ENCODE measurements around the gene PLEKHG5. TPM values are rescaled to one million over a fixed set of nuclear protein-coding genes. Genes with fewer than 3 reads are reported as not detected.
"Not testable (repeated sequence)": the region's sequence is repeated elsewhere in the genome, so short reads cannot be mapped to it uniquely, and the experiment has no call there.

Gene PLEKHG5
- total RNA-seq, 1 donor from 2014 or later: 9.3 TPM

DNA sequence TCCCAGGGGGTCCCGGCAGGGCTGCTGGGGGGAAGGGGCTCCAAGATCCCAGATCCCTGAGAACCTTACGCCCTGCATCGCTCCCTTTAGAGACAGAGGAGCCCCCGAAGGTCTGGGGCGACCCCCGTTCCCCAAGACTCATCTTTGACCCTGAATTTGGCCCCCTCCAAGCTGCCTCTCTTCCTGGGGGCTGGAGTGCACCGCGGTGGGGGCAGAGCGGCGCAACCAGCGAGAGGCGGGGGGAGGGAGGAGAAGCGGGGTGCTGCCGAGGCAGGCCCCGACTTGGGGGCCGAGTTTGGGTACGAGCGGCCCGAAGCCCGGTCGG, 5.4 kb upstream of the PLEKHG5 start:
- no peak for DNase-seq (ENCODE audit: low spot score)

DNA sequence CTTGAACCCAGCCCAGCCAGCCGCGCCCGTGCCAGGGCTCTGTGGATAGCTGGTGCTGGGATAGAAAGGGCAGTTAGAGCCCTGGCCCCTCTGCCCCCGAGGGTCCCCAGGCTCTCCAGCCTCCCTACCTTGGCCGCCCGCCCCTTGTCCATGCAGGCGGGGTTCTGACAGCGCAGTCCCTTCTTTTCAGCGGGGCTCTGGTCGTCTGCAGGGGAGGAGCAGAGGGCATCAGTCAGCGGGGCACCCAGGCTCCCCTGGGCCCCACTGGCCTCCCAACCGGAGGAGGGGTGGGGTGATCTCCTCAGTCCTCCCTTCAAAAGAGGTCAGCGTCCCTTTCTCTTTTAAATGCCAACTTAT, 4.9 kb upstream of the PLEKHG5 start:
- no peak for DNase-seq (ENCODE audit: low spot score)

DNA sequence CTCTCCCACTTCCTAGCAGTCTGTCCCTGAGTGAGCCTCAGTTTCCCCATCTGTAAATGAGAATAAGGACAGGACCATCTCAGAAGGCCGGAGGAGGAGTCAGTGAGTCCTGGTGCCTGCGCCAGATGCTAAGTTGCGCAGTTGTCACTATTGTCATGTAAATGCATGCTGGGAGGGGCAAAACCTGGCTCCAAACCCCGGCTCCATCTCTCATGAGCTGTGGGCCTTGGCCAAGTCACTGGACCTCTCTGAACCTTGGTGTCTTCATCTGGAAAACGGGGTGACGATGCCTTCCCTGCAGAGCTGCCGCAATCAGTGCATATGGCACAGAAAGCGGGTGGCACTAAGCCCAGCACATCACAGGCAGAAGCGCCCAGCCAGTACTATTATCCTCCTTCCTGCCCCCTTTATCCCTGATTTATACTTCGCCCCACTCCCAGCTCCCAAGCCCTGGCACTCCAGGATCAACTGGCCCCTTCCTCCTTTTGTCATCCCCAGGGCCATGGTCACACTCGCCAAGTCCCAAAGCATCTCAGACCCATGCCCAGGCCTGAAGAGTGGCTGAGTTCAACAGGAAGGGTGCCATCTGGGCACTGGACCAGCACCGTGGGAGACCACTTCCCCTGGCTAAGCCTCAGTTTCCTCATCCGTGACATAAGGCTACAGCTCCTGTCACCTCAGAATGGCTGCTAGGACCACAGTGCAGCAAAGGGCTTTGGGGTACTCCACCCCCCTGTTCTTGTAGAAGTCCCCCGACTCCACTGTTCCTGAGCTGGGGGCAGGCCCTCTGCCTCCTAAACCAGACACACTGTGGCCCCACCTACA, 4.3 kb upstream of the PLEKHG5 start:
- DNase-seq (ENCODE audit: low spot score): no peak

DNA sequence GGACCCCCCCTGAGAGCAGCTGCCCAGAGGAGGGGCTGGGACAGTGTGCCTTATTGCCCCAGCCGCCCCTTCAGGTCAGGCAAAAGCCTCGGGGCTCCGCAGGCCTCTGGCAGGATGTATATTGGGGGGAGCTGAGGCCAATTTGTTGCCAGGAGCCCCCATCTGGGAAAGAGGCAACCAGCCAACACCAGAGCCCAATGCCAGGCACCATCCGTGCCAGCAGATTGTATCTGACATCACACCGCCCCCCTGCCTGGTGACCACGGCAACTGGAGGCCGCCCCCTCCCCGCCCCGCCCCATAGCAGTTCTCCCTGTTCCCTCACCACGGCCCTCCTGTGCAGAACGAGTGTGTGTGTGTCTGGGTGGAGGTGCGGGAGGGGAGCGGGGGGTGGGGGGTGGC, 3.6 kb upstream of the PLEKHG5 start:
- no peak for DNase-seq (ENCODE audit: low spot score)

DNA sequence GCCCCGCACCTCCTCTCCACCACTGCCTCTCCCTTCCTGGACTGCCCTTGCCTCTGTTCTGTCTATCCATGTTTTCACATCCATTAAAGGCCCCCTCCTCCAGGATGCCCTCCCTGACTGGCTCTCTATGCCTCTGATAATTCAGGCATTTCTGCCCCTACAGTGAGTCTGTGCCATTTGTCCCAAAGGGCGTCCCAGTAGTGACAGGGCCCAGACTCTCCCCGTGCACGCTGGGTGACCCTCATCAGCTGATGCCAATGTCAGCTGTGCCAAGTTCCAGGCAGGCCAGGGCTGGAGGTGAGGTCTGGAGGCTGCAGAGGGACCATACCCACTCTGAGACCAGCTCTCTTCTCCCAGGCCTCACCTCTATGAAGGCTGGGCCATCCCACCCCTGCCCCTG, 3.2 kb upstream of the PLEKHG5 start:
- DNase-seq (ENCODE audit: low spot score): no peak

DNA sequence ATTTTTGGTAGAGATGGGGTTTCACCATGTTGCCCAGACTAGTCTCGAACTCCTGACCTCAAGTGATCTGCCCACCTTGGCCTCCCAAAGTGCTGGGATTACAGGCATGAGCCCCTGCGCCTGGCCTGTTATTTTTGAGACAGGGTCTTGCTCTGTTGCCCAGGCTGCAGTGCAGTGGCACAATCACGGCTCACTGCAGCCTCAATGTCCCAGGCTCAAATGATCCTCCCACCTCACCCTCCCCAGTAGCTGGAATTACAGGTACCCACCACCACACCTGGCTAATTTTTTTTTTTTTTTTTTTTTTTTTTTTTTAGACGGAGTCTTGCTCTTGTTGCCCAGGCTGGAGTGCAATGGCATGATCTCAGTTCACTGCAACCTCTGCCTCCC, 2.4 kb upstream of the PLEKHG5 start:
- not testable (repeated sequence) for DNase-seq (ENCODE audit: low spot score)

DNA sequence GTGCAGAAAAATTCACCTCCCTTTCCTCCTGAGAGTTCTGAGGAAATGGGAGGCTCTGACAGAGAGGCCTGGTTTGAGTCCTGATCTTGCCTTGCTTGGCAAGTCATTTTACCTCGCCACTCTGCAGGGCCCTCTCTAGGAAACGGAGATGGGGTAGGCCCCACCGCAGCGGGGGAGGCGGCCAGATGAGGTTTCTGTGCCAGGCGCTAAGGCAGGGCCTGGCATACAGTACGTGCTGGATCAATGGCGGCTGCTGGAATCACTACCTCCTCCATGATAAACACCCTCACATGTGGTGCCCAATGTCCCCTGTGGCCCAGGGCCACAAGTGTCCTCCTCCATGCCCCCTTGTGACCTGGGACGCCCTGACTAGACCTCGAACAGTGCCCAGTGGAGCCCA, 499 bp upstream of the PLEKHG5 start:
- no peak for DNase-seq (ENCODE audit: low spot score)

DNA sequence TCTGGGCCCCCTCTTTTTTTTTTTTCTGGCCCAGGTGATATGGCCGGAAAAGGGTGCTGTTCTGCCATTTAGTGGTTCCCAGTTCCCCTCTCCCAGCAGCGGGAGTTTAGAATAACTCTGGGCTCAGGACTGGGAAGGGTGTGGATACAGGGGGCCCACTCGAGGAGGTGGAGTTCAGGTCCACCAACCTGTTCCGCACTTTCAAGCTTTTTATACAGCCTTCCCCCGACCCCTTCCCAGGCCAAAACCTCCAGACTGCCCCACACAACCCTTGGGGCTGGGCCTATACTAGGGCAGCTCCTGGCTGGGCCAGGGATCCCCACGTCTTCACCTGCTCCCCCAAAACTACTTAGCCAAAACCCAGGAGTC, 402 bp downstream of the PLEKHG5 start:
- no peak for DNase-seq (ENCODE audit: low spot score)

DNA sequence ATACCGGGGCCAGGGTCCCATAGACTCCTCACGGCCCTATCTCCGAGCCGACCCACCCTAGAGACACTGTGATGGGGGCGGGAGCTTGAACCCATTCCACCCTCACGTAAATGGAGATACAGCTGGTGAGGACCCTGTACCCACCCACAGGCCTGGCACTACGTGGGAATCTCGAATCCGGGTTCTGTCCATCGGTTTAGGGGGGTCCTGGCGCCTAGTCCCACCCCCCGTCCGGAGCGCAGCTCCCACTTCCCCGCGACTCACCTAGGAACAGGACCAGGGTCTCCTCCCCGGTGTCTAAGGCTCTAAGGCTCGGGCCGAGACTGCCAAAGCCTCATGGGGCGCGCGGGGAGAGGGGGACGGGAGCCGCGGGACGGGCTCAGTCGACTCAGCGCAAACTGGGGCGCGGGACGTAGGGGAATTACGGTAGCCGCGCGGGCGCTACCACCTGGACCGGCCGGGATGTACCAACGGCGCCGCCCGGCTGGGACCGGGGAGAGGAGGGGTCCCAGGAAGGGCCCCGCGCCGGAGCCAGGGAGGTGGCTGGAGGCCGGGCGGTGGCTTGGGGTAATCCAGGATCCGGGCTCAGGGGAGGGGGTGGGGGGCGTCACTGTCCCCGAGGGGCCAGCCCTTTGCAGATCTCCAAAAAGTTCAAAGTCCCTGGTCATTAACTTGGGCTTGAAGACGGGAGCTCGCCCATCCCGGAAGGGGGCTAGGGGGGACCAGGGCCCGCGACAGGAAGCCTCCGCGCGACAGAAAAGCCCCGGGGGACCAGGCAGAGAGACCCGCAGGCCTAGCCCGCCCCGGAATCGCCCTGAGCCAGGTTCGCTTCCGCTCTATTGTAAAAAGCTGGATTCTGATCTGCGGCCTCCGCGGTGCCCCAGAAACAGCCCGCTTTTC, 1.0 kb downstream of the PLEKHG5 start:
- no peak for DNase-seq (ENCODE audit: low spot score)

DNA sequence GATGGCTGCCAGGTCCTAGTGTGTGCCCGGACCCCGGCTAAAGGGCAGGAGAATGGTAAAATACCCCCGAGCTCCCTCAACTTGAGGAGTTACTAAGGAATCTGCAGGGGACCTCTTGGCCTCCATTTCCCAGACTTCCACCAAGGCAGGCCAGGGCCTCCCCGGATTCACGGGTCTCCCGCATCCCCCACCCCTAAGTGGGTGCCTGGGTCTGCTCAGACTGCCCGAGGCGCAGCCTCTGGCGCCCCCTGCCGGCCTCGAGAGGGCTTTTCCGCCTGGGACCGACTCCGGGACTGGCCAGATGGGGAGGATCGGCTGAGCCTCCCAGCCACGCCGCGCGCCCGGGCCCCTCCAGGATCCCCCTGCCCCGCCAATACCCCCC, 1.7 kb downstream of the PLEKHG5 start:
- no peak for DNase-seq (ENCODE audit: low spot score)

DNA sequence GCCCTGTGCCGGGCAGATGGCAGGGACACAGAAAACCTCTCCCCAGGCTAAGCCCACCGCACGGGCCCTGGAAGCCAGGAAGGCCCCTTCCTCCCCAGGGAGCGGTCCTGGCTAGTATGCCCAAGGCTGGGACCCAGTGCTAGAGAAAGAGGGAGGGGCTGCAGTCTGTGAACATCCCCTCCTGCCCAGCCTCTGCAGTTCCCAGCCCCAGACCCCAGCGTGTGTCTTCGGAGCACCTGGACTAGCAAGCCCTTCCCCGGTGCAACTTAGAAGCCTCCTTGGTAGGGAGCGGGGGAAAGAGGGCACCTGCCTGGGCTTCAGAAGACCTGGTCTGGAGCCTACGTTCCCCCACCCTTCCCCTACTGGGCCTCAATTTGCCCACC, 2.1 kb downstream of the PLEKHG5 start:
- no peak for DNase-seq (ENCODE audit: low spot score)

DNA sequence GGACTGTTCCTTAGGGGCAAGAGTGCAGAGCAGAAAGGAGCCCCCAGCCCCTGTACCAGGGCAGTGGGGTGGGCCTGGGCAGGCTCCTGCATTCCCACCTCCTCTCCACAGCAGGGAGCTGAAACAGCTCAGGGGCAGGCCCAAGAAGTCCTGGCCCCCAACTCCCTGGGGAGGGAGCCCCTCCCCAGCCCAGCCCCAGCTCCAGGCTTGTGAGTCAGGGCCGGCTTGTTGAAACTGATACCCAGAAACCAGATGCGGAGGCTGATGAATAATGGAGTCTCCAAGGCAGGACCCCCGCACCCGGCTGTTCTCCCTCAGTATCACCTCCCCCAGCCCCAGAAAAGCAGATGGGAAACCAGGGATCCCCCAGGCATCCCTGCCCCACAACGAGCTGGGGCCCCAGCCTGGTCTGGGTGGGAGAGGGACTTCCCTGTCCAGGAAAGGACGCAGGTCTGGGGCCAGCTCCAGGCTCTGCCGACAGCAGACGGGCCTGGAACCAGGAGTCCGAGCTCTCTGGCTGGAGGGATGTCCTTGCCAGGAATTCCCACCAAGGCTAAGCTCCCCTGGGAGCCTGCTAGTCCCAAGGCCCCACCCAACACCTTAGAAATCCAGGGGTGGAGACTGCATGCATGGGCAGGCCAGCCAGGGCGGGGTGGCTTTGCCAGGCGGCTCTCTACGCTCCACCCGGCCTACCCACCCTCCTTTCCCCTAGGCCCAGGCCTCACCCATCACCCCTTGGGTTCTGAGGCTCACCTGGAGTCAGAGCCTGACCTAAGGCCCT, 2.7 kb downstream of the PLEKHG5 start:
- DNase-seq (ENCODE audit: low spot score): no peak

DNA sequence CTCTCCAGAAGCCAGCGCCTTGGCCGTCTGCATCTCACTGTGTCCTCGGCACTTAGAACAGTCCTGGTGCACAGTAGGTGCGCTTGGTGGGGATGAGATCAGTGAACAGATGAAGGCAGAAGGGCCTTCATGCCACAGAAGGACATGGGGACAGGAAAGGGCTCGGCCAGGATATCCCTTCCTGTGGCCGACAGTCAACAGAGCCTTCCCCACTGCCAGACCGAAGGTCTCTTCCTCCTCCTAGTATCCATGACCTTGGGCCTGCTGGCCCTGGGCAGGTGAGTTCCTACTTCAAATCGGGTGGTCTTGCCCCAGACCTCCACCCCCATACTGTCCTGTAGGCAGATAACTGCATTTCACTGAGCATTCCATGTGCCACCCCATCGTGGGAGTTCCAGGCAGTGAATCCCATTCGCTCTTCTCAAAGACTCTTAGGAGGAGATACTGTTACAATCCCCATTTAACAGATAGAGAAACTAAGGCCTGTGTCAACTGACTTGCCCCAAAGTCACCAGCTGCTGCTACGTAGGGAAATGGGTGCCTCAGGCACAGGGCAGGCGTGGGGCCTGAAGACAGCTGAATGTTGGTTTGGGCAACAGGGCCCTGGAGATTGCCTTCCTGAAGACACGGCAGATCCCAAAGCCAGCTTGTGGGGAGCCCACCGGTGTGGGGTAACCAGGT, 3.5 kb downstream of the PLEKHG5 start:
- DNase-seq (ENCODE audit: low spot score): no peak

DNA sequence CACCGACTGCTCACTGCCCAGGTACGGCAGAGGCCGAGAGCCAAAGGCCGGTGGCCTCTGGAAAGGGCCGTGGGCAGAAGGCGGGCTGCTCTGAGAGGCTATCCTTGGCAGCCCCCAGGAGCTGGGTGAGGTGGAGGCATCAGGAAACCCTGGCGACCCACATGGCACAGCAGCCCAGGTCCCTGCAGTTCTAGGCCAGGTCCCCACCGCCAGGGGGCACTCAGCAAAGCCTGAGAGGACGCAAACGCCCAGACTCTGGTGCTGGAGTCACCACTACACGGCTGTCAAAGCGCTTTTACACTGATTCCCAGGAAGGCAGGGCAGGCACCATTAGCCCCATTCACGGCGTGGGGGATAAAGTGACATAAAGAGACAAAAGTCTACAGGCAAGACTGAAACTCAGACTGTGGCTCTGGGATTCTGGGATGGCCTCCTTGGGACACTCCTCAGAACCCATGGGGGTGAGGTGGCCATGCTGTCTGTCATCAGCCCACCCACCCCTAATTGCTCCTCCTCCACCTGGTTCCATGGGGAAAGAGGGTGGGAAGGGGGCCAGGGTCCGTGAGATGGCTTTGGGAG, 4.9 kb downstream of the PLEKHG5 start:
- no peak for DNase-seq (ENCODE audit: low spot score)

DNA sequence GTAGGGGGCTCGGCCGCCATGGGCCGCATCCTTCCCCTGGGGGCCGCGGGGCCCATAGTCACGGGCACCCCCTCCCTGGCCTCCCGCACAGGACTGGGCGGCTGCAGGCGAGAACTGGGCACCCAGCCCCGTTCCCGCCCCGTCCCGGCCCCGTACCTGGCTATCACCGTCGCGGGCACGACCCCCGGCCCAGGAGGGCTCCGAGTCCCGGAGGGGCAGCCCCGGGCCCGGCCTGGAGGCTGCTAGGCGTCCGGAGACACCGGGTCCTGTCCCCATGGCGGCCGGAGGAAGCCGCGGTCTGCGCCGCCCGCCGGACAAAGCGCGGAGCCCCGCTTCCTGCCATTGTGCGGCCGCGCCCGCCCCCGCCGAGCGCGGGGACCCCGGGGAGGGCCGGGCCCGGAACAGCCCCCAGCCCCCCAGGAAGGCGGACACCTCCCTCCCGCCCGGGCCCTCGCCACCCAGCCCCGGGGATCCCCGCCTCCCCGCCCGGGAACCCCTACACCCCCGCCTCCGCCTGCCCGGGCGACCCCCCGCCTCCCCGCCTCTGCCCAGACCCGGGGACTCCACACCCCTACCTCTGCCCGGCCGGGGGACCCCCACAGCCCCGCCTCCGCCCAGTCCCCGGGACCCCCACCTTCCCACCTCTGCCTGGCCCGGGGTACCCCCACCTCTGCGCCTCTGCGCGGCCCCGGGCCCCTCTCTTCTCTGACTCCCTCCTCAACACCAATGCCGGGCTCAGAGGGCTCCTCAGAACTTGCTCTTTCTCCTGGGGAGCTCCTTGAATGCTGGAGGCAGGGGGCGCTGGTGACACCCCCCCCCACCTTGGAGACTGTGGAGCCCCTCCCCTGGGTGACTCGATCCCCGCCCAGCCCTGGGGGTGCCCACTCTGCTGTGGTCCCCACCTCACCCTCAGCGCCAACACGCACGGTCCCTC, 6.0 kb downstream of the PLEKHG5 start:
- no peak for DNase-seq (ENCODE audit: low spot score)

DNA sequence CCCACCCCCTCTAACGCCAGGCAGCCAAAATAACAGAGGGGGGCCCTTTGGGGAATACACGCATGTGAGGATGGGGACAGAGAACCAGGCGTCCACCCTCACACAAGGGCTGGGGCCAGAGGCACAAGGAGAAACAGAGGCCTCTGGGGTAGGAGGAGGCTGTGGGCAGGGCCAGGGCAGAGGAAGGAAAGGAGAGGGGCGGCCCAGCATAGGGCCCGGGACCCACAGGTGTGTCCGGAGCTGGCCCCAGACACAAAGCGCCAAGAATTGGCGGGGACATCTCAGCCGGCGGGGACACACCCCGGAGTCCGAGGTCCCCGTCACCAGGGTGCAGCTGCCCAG, 6.7 kb downstream of the PLEKHG5 start:
- no peak for DNase-seq (ENCODE audit: low spot score)

DNA sequence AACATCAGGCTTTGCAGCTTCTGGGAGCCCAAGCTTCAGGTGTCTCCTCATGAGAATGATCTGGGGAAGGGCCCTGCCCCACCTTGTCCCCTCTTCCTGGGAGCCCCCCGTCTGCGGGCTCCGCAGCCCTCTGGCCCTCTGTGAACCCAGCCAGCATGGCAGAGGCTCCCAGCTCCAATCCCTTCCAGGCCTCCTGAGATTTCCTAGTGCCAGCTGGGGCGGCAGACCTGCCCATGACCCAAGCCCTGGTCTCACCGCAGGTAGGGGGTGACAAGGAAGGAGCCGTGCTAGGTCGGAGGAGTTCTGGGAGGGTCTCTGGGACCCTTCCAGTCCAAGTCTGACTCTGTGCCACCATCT, 7.7 kb downstream of the PLEKHG5 start:
- DNase-seq (ENCODE audit: low spot score): no peak

DNA sequence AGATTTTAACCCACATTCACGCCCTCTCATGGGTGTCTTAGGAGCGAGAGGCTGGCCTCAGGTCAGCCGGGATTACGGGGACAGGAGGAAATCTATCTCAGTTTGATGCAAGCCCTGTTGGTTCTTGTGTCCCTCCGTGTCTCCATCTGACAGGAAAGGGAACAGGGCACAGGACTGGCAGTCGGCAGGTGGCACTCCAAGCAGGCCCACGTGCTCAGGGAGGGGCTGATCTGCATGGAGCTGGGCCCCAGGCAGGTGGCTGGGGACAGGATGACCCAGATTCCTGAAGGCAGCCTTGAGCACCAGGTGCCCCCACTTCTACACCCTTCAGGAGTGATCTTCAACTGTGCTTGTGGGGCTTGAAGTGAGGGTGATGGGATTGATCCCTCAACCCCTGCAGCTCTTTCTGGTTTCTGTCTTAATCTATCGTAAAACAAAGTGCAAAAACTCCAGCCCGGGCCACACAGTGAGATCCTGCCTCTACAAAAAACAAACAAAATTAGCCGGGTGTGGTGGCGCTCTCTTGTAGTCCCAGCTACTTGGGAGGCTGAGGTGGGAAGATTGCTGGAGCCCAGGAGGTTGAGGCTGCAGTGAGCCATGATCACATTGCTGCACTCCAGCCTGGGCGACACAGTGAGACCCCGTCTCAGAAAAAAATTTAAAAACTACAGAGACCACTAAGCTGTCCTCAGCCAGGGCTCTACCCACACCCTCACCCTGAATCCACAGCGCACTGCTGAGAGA, 8.3 kb downstream of the PLEKHG5 start:
- no peak for DNase-seq (ENCODE audit: low spot score)

DNA sequence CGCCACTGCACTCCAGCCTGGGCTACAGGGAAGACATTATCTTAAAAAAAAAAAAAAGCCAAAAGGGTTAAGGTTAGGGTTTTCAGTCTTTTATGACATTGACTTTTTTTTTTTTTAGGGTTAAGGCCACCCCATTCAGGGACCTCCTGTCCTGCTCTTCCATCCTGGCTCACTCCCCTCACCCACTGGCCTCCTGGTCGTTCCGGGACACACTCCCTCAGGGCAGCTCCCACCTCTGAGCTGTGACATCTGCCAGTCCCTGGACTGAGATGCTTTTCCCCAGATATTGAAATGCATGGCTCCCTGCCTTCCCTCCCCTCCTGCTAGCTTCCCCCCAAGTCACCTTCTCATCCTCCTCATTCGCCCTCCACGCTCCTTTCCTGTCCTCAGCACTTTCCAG, 9.6 kb downstream of the PLEKHG5 start:
- DNase-seq (ENCODE audit: low spot score): no peak

Data from mesenteric fat pad (tissue), 1 donor.